SHP77 (cell line): ENCODE data around the gene LMTK2.
"Not testable (repeated sequence)": the region's sequence is repeated elsewhere in the genome, so short reads cannot be mapped to it uniquely, and the experiment has no call there.

Experiments used
- DNase-seq, 2 experiments: peaks; one replicate each; lab custom pipeline; 2025; lab: John Stamatoyannopoulos, UW

Gene LMTK2

DNA sequence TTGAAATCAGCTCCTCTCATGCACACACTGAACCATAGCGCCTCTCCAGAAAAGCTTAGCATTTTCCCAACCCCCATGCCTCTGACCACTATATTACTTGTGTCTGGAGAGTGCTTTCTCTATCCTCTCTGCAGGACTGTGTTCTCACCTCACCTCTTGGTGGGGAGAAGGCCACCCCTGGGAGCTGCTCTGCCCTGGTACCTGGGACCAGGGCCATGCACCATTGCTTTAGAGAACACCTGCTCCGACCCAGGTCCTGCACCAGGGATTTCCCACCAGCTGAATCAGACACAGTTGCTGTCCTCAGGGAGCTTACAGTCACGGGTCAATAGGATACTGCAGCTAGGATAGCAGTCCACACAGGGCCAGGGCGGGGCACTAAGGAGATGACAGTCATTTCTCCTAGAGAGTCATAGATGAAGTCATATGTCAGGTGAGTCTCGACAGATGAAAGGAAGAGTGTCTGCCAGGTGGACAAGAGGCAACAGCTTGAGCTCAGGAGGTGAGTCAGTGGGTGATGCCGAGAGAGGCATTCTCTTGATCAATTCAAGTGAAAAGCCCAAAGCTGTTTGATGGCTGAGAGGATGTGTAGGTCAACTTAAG lies 619 bp upstream of the LMTK2 start:
- DNase-seq, result no peak

DNA sequence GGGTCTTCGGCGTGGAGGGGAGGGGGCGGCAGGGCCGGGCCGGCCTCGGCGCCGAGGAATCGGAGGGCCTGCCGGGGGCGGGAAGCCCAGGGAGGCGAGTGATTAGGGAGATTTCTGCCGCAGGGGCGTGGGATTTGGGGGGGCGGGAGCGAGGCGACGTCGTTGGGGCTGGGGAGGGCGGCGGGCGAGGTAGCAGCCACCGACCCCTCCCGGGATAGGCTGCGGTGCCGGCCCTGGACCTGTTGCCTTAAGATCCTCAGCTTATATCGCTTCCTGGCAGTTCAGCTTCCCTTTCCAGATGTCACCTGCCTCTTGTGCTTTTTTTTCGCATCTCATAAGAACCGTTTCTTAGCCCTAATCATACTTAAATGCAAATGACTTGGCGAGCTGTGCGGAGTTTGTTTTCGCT lies 655 bp downstream of the LMTK2 start:
- no peak for DNase-seq

DNA sequence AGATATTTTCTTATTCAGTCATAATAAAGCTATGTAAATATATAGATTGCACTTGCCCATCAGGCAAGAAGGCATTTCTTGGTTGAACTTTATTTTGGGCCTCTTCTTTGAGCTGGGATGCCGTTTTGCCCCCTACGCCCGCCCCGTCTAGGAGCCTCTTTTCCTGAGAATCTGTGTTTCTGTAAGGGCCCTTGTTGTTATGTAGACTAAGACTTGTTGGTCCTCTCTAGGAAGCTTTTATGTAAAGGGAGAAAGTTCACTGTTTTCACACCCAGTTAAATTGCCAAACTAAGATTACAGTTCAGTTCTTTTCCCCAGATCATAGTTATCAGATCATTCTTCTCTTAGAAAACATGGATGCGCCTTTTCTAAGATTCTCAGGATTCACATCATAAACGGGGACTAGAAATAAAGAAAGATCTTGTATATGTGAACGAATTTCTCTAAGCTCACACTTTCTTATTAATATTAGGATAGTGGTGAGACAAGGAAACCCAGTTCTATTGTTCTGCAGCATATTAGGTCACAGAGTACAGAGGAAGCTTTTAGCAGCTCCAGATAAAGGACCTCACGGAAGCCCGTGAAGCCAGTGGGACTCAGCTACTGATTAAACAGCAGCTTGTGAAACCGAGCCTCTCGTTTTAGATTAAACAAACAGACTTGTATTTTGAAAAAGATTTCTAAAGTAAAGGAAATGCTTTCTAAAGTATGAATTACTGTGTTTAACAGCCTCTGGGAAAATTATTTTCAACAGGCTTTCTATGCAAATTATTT lies 3.8 kb downstream of the LMTK2 start:
- DNase-seq, result no peak

DNA sequence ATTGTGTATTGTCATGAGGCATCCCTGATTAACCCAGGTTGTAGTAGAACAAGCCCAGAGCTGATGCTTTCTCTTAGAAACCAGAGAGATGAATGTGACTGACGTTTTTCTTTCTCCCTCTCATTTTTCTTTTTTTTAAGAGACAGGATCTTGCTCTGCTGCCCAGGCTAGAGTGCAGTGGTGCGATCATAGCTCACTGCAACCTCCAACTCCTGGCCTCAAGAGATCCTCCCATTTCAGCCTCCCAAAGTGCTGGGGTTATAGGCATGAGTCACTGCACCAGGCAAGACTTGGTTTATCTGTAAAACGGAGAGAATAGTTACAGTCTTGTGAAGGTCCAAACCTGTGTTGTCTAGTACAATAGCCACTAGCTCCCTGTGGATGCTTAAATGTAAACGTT lies 5.4 kb downstream of the LMTK2 start:
- DNase-seq, result no peak

DNA sequence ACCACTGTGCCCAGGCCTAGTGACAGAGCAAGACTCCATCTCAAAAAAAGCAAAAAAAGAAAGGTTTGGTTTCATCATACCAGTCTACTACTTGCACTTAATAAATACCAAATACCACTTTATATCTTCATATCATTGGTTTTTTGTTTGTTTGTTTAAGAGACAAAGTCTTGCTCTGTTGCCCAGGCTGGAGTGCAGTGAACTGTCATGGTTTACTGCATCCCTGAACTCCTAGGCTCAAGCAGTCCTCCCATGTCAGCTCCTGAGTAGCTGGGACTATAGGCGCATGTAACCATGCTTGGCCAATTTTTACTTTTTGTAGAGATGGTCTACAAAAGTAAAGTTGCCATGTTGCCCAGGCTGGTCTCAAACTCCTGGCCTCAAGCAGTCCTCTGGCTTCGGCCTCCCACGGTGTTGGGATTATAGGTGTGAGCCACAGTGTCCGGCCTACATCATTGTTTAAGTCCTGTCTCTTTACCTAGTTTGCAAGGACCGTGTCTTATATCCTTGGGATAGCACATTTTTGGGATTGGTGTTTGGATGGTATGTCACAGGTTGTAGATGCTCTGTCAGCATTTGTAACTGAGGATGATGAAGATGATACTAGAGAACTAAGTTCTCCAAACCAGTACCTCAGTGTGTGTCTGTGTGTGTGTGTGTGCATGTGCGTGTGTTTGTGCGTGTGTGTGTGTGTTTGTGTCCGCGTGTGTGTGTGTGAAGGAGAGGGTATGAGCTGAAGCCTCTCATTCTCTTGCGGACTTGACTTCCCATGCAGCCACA lies 9.3 kb downstream of the LMTK2 start:
- no peak for DNase-seq

DNA sequence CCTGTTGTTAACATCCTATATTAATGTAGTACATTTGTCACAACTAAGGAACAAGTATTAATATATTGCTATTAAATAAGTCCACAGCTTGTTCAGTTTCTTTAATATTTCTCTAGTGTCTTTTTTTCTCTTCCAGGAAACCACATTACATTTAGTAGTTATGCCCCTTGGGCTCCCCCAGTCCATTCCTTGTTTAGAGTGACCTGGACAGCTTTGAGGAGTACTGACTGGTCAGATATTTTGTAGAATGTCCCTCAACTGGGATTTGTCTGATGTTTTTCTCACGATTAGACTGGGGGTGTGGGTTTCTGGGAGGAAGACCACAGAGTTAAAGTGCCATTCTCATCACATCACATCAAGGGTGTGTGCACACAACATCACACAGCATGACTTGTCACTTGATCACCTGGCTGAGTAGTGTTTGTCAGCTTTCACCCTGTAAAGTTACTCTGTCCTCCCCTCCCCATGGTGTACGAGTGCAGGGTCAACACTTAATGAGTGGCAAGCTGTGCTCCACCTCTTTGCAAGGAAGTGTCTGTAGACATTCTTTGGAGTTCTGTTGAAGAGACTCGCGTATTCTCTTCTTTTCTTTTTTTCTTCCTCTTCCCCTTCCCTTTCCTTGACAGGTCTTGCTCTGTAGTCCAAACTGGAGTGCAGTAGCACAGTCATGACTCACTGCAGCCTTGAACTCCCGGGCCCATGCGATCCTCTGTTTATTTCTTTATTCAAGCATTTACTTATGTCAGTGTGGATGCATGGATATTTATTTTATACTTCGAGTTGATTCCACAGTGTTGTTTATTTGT lies 10.2 kb downstream of the LMTK2 start:
- DNase-seq, result no peak

DNA sequence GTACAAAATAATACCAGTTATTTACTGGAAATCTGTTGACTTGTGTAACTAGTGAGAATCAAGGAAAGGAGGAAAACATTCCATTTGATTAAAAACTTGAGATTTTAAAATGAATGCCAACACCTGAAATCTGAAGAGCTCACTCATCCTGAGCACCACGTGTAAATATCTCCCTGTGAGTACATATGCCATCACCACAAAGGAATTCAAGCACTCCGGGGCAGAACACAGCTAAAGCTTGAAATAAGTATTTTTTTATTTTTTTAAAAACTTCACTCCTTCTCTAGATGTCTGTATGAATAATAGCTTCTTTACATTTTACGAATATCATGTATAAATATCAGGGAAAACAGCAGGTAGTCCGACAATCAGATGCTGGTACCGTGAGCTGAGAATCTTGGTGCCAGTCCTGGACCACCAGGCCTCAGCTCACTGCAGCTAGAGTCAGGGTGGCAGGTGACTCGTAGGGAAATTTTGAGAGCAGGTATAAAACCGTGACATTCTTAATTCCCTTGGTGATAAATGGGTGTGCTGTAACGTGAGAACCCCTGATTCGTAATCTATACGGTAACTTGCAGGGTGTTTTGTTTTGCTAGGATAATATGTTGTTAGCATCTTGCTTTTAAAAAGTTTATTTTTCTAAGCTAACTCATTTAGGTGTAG lies 12.7 kb downstream of the LMTK2 start:
- DNase-seq, result no peak

DNA sequence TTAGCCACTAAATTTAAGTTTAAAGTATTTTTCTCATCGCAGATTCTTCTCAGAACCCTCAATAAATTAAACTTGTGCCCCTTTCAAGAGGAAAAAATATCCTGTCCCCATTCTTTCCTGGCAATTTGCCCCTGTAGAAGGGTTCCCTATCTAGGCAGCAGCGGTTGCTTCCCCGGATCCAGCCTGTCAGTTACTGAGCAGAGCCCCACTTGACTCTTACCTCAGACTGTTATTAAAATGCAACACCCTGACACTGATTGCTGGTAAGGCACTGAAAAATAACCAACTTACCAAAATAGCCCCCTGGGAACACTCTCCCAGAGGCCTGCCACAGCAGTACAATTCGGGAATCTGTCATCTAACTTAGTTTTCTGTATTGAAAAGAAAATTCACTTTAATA lies 13.9 kb downstream of the LMTK2 start:
- DNase-seq, result no peak

DNA sequence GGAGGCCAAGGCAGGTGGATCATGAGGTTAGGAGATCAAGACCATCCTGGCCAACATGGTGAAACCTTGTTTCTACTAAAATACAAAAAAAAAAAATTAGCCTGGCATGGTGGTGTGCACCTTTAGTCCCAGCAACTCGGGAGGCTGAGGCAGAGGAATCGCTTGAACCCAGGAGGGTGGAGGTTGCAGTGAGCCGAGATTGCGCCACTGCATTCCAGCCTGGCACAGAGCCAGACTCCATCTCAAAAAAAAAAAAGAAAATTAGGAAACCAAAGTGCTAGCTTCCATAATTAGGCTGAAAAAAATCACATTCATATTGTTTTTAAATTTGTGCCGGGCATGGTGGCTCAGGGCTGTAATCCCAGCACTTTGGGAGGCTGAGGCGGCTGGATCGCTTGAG lies 14.7 kb downstream of the LMTK2 start:
- not testable (repeated sequence) for DNase-seq

DNA sequence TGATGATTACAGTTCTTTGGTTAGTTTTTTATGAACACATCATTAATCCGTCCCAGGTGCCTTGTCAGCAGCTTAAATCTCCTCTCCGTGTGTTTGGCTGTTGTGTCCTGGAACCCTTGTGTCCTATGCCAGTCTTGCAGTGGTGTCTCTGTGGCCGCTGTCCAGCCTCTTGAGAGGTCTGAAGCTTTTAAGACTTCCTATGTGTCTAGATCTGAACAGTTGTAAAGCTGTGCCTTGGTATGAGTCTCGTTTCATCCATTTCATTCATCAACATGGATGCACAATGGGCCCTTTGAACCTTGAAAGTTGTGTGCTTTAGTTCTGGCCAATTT lies 16.7 kb downstream of the LMTK2 start:
- no peak for DNase-seq

DNA sequence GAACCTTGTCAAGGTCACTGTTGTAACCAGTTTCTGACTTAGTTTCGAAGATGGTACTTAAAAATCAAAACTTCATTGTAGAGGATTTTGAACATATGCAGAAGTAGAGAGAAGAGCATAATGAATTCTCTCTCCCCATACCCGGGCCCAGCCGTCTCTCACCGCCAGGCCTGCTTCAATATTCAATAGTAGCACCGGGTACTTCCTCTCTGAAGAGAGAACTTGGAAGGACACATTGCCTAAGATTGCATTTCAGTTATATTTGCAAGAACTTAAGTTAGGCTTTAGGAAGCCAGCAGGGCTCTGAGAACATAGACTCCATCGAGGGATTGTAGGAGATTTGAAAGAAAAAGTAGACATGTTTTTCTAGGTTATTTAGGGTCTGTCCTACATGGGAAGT lies 19.1 kb downstream of the LMTK2 start:
- no peak for DNase-seq

DNA sequence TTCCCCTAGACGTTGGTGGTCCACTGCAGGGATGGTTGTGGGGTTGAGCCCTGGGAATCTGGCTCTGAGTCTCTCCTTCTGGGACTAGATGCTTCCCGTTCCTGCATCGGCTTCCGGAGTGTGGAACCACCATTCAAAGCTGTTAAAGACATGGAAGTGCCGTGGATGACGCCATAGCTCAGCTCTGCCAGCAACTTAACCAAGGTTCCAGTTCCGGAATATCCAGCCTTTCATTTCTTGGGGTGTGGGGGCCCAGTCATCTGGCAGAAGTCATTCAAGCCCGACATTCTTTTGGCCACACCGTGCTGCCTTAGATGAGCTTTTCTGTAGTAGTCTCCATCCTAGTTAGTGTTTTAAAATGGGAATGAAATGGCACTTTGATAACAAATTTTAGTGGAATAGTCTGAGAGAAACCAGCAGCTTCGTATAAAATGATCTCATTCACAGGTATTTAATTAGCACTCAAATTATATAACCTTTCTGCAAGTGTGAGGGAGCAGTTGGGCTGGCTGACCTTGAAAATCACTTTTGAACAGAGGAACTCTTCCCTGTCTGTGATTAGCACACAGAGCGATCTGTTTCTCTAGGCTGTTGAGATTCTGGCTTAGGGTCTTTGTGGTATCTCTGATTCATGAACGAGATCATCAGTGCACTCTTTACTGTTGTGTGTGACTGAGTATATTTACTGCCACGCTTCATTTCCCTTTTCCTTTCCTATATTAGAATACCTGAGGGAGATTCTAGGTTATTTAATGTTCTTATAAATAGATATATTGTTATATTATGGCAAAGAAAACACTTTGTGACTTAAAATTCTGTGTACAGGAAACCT lies 19.9 kb downstream of the LMTK2 start:
- no peak for DNase-seq

DNA sequence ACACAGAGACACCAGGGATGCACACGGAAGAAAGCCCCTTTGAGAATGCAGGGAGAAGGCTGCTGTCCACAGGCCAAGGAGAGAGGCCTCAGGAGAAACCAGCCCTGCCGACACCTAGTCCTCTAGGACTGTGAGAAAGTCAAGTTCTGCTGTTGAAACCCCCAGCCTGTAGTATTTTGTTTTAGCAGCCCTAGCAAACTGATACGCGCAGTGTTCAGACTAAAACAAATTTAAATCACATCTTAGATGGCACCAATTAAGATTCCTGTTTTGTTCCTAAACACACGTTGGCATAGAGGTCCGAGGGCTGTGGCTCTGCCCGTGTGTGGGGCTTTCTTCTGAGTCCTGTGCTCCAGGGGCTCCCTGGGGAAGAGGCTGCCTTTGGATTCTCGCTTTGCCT lies 21.7 kb downstream of the LMTK2 start:
- DNase-seq, result no peak

DNA sequence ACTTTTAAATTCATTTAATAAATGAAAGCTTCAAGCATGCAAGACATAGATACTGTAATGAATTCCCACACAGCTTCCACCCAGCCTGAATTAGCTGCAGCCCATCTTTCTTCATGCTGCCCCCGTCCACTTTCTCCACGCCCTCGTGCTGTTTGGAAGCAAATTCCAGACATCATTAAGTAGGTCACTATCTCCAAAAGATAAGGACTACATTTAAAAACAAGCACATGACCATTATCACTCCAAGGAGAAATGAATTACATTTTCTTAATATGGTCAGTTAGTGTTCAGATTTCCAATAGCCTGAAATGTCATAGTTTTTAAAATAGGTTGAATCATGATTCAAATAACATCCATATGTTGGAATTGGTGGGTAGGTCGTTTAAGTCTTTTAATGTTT lies 24.3 kb downstream of the LMTK2 start:
- no peak for DNase-seq

DNA sequence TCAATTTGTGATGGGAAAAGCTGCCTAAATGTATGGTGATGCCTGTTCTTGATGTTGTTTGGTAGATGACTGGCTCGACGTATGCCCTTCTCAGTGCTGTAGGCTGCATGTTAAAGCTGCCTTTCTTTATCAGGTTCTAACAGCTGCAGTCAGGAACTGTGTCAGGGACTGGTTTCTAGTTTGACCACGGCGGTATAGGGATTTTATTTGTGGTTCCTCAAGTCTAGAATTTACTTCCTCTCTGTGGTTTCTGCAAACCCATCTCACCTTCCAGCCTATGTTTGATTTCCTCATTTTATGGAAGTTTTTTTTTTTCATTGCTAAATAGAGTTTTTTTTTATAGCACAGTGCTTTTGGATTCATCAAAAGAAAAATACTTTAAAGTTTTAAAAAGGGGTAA lies 26.5 kb downstream of the LMTK2 start:
- DNase-seq, result no peak

DNA sequence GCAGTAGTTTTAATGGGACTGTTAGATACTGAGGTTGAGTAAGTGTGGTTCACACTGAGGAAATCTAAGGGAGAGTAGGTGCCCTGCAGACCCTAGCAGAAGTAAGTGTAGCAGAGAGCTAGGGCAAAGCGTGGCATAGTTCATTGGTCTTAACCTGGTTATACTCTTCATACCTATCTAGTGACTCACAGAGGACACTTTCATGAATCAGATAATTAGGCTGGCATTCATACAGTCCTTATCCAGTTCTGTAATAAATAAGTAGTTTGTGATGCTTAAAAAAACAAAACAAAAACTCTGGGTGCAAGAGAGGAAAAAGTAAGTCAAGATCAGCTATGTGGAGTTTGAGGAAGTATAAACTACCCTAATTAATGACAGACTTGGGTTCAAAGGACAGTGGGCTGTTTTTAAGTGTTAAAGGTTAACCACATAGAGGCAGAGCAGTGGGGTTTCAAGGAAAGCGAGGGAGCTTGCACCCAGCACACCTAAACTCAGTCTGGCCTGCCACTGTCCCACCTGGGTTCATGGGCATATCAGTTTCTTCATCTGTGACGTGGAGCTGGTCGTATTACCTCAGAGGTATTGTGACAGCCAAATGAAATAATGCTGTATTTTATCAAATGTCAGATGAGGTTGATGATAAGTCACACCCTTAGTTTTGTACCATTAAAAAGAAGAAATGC lies 27.1 kb downstream of the LMTK2 start:
- DNase-seq, result no peak

DNA sequence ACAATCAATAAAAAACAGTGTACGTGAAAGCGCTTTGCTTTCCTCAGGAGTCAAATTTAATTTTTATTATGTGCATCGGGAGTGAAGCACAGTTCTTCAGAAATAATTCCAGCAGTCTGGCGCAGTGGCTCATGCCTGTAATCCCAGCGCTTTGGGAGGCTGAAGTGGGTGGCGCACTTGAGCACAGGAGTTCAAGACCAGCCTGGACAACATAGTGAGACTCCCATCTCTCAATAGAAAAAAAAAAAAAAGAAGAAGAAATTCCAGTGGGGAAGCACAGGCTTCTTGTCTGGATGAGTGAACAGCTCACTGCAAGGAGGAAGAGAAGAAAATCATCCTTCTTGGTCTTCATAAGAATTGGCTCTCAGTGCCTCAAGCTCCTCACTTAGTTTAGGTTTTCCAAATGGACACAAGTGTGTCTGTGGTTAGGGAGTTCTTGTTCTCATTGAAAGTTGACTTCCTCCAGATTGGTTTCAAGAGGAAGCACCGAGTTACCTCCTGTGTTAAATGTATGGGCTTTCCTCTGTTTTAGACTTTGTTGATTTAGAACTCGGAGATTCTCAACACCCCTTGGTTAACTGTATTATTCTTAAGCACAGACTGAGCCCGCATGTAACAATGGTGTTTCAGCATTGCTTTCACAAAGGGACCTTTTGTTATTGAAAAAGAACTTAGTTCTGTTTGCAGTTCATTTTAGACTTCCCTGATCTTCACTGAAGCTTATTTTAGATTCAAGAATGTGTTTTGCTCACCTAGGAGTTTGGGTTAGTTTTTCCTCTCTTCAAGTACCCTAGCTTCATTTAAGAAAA lies 28.0 kb downstream of the LMTK2 start:
- no peak for DNase-seq

DNA sequence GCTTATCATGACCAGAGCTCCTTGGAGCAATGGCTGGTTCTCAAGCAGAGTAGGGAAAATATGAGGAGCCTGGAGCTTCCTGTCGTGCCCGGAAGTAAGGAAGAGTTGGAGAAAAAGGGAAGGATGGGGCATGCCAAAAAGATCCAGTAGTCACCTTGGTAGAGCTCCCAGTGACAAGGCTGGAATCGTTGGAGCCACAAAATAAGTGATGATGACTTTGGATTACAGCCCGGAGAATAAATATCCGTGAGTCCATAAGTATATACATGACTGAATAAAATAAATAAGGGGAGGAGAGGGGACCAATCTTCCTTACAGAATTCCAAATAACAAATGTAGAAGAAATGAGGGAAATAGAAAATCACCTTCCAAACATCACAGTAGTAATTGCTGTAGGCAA lies 29.3 kb downstream of the LMTK2 start:
- DNase-seq, result no peak

DNA sequence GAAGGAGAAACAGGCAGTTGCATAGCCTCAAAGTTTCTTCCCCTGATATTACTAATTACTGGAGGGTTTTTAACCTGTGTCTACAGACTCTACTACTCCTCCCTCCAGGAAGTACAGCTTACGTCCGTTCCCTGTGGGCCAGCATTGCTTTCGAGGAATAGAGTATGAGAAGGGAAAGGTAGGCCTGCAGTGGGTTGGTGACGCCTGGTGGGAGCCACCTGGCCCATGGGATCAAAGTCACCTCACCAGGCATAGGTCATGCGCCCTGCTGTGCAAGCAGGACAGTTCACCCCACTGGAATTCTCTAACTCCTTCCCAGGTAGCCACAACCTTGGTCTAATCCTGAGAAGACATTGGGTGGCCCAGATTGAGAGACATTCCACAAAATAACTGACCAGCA lies 29.8 kb downstream of the LMTK2 start:
- DNase-seq, result no peak
